ENCODE data around the gene EGLN3.

DNA sequence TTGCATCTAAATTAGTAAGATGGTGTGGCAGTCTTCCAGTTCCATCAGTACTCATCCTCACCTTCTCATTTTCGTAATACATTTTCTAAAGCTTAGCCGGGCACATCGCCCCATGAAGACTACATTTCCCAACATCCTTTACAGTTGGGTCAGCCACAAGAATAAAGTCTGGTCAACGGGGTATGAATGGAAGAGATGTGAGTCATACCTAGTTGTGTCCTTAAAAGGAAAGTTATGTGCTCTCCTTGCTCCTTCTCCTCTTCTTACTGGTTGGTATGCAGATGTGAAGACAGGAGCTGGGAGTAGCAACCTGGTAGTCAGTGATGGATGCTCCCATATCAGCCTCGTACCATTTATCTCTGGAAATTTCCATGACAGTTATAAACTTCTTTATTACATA is 35.9 kb upstream of the EGLN3 start:
- TF ChIP-seq CTCF (IDR thresholded peaks at IDR 0.05; ENCODE audit: low read length) (no peak), EZH2 (IDR thresholded peaks at IDR 0.05; ENCODE audit: borderline replicate concordance, low read length) (no peak)

Data from OCI-LY1 (cell line).